BLaER1 treated with 17β-estradiol and CSF1 and Interleukin-3, amounts not matched to agents 10 nM and 100 nM (cell line): ENCODE results near the gene SCFD2.
"Not testable (repeated sequence)": the region's sequence is repeated elsewhere in the genome, so short reads cannot be mapped to it uniquely, and the experiment has no call there.

ENCODE experiments used
- H3K27ac ChIP-seq, 11 experiments: shearing (Covaris generic); formaldehyde crosslinking; 2 replicates each; pipeline ENCODE4 v1.8.1; 2022
- H3K27me3 ChIP-seq, 11 experiments: shearing (Covaris generic); formaldehyde crosslinking; 2 replicates each; pipeline ENCODE4 v1.8.1; 2022
- H3K36me3 ChIP-seq, 11 experiments: shearing (Covaris generic); formaldehyde crosslinking; 2 replicates each; pipeline ENCODE4 v1.8.1; 2022
- H3K4me1 ChIP-seq, 10 experiments: shearing (Covaris generic); formaldehyde crosslinking; 2 replicates each; pipeline ENCODE4 v1.8.1; 2022
- H3K4me2 ChIP-seq, 11 experiments: shearing (Covaris generic); formaldehyde crosslinking; 2 replicates each; pipeline ENCODE4 v1.8.1; 2022
- H3K4me3 ChIP-seq, 10 experiments: shearing (Covaris generic); formaldehyde crosslinking; 2 replicates each; pipeline ENCODE4 v1.8.1; 2022
- H3K9ac ChIP-seq, 11 experiments: shearing (Covaris generic); formaldehyde crosslinking; 2 replicates each; pipeline ENCODE4 v1.8.1; 2022
- H3K9me3 ChIP-seq, 11 experiments: shearing (Covaris generic); formaldehyde crosslinking; replicated peaks in 1 of 11; 2 replicates each; pipeline ENCODE4 v1.8.1; 2022
- H4K20me1 ChIP-seq, 11 experiments: shearing (Covaris generic); formaldehyde crosslinking; 2 replicates each; pipeline ENCODE4 v1.8.1; 2022
- Cebpa-rat ChIP-seq, 11 experiments: shearing (Covaris generic); IDR thresholded peaks; 2 replicates each; pipeline ENCODE4 v1.8.1; 2022

SCFD2 gene

DNA sequence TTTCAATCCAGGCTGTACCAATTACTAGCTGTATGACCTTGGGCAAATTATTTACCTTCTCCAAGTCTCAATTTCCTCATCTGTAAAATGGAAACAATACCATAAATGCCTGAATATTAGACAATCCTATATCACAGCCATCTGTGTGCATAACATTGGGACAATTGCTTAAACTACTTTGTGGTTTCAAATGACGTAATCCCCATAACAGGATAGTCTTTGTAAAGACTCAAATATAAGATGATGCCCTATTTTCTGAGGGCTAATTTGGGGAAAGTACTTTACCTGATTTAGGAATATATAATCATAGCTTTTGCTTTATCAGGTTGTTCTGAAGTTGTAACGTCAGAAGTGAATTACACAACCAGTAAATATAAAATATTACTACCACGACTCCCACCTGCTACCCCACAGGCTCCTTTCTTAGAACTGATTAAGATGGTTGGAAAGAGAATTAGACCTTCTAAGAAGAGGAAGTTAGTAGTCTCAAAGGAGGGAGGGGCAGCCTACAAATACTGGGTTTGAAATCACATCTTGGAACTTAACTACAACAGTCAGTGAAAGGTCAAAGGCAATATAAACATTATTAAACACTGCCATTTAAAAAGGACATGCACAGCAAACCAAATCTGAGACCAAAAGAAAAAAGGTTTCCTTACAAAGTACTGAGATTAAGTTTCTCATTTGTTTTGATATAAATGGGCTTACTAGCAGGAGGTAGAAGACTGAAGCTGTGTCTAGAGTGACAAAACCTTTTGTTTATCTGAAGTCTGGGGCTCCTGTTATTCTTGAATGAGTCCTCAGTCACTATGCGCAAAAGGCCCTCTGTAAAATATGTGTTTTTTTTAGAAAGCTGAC lies 215.0 kb downstream of the SCFD2 start:
- H4K20me1 ChIP-seq: peaks cover 0 to 7% (median 0%) of the 10 kb centered on the region in 11 experiments; a peak in 1 of 22 replicates
- no peak for TF ChIP-seq Cebpa-rat (IDR thresholded peaks at IDR 0.05)
- peaks cover 14 to 31% (median 22%) of the 10 kb centered on the region in 11 experiments; a peak in 20 of 22 replicates for H3K9me3 ChIP-seq
- no peaks in the 10 kb centered on the region for H3K27me3 ChIP-seq
- no peak overlapping the region for H3K9ac ChIP-seq
- H3K4me3 ChIP-seq: no peak overlapping the region
- no peak overlapping the region for H3K27ac ChIP-seq
- peaks cover 5 to 33% (median 11%) of the 10 kb centered on the region in 11 experiments; a peak in 17 of 22 replicates for H3K36me3 ChIP-seq
- H3K4me1 ChIP-seq: no peaks in the 10 kb centered on the region; a peak in 1 of 20 replicates
- no peak overlapping the region for H3K4me2 ChIP-seq

DNA sequence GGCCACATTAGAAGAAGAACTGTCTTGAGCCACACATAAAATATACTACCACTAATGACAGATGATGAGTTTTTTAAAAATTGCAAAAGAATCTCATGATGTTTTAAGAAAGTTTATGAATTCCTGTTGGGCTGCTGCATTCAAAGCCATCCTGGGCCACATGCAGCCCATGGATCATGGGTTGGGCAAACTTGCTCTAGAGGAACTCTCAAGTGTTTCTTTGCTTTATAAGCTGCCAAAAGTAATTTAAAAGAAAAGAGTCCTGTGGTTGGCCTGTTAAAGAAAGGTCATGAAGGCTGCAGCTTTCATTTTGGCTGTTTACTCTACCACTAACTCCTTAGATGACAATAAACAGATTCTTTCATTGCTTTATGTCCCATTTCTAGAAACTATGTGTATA lies 218.2 kb downstream of the SCFD2 start:
- Histone ChIP-seq H3K36me3 (peaks cover 10 to 25% (median 13%) of the 10 kb centered on the region in 11 experiments), H3K27ac (no peak overlapping the region), H3K9me3 (peaks cover under 1 to 3% (median 2%) of the 10 kb centered on the region in 11 experiments; a peak in 16 of 22 replicates), H3K4me3 (no peak overlapping the region), H3K9ac (no peak overlapping the region), H4K20me1 (peaks cover 0 to 12% (median 0%) of the 10 kb centered on the region in 11 experiments; a peak in 1 of 22 replicates), H3K4me2 (no peak overlapping the region), H3K4me1 (no peaks in the 10 kb centered on the region; a peak in 1 of 20 replicates), H3K27me3 (no peaks in the 10 kb centered on the region)
- no peak for TF ChIP-seq Cebpa-rat (IDR thresholded peaks at IDR 0.05)

DNA sequence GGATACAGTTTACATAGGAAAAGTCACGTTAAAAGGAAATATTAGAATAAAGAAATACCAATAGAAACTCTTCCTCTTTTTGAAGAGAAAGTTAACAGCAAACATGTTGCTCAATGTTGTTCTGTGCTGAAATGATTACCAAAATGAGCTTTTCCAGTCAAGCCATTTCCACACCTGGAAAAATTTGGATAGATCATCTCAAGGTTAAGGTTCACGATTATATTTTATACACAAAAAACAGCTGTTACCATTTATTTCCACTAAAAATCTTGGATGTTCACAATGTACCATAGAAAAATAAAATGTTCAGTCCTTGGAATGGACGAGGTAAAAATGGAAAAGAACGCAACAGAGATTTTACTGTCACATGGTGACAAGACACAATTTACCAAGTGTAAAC lies 218.7 kb downstream of the SCFD2 start:
- H3K36me3 ChIP-seq: peaks cover 10 to 27% (median 13%) of the 10 kb centered on the region in 11 experiments; a peak in 21 of 22 replicates
- no peak overlapping the region for H3K27ac ChIP-seq
- no peaks in the 10 kb centered on the region for H3K9me3 ChIP-seq
- H3K9ac ChIP-seq: no peak overlapping the region
- H4K20me1 ChIP-seq: peaks cover 0 to 12% (median 0%) of the 10 kb centered on the region in 11 experiments; a peak in 1 of 22 replicates
- TF ChIP-seq Cebpa-rat (IDR thresholded peaks at IDR 0.05): no peak
- no peak overlapping the region for H3K4me2 ChIP-seq
- H3K4me1 ChIP-seq: no peaks in the 10 kb centered on the region; a peak in 1 of 20 replicates
- no peak overlapping the region for H3K4me3 ChIP-seq
- no peaks in the 10 kb centered on the region for H3K27me3 ChIP-seq

DNA sequence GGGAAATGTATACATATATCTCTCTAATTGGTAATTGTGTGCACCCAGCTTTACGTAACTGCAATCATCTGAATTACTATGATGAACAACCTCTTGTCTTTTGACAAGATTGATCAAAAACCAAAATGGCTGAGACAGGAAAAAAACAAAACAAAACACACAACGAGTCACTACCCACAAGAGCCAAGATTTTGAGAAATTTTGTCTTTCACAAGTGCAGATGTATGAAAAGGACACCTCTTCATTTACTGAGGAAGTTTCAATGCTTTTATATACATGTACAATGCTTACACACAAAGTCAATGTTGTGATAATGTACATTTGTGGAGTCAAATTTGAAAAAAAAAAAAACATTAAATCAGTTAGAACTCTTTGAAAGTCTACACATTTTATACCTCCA lies 224.6 kb downstream of the SCFD2 start:
- no peak overlapping the region for H3K4me3 ChIP-seq
- TF ChIP-seq Cebpa-rat (IDR thresholded peaks at IDR 0.05): no peak
- peaks cover 7 to 21% (median 11%) of the 10 kb centered on the region in 11 experiments; a peak in 16 of 22 replicates for H3K9me3 ChIP-seq
- H3K36me3 ChIP-seq: peaks cover 10 to 36% (median 14%) of the 10 kb centered on the region in 11 experiments; a peak in 21 of 22 replicates
- H3K4me2 ChIP-seq: no peak overlapping the region
- no peak overlapping the region for H3K9ac ChIP-seq
- H3K4me1 ChIP-seq: no peaks in the 10 kb centered on the region
- H4K20me1 ChIP-seq: 0 out of 22 replicates have a peak, but pooled peaks cover 0 to 5% (median 0%) of the 10 kb centered on the region in 11 experiments
- H3K27me3 ChIP-seq: no peaks in the 10 kb centered on the region
- no peak overlapping the region for H3K27ac ChIP-seq

DNA sequence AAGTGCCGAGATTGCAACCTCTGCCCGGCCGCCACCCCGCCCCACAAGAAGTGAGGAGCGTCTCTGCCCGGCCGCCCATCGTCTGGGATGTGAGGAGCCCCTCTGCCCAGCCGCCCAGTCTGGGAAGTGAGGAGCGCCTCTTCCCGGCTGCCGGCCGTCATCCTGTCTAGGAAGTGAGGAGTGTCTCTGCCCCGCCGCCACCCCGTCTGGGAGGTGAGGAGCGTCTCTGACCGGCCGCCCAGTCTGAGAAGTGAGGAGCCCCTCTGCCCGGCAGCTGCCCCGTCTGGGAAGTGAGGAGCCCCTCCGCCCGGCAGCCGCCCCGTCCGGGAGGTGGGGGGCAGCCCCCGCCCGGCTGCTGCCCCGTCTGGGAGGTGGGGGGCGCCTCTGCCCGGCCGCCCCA lies 226.6 kb downstream of the SCFD2 start:
- H3K4me3 ChIP-seq, H3K4me2 ChIP-seq, H3K27me3 ChIP-seq, H3K4me1 ChIP-seq, H3K27ac ChIP-seq, H3K9ac ChIP-seq, H4K20me1 ChIP-seq: not testable (repeated sequence)
- peaks cover 0 to 24% (median 4%) of the 10 kb centered on the region in 11 experiments; a peak in 8 of 22 replicates for H3K36me3 ChIP-seq
- H3K9me3 ChIP-seq: peaks cover 7 to 21% (median 11%) of the 10 kb centered on the region in 11 experiments; a peak in 16 of 22 replicates

DNA sequence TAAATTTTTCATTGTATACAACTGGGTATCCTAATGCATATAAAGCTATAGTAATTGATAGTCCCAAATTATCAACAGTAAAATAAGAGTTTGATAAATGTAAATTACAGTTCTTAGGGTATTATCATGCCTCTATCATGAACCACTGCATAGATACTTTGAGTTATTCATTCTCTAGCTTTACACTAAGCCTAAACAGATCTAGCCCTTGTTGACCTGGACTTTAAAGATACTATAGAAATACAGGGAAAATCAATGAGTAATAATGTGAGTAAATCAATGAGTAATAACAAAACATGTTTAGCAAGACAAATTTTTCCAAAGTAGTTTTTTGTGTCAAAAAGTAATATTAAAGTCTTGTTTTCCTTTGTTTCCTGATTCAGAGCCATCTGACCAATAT lies 228.4 kb downstream of the SCFD2 start:
- Histone ChIP-seq H3K27me3 (no peaks in the 10 kb centered on the region), H3K4me1 (no peaks in the 10 kb centered on the region), H3K9me3 (peaks cover 7 to 21% (median 11%) of the 10 kb centered on the region in 11 experiments; a peak in 16 of 22 replicates), H3K36me3 (peaks cover 0 to 17% (median 0%) of the 10 kb centered on the region in 11 experiments; a peak in 5 of 22 replicates), H4K20me1 (no peaks in the 10 kb centered on the region), H3K27ac (no peak overlapping the region), H3K4me2 (no peak overlapping the region), H3K4me3 (no peak overlapping the region), H3K9ac (no peak overlapping the region)
- no peak for TF ChIP-seq Cebpa-rat (IDR thresholded peaks at IDR 0.05)

DNA sequence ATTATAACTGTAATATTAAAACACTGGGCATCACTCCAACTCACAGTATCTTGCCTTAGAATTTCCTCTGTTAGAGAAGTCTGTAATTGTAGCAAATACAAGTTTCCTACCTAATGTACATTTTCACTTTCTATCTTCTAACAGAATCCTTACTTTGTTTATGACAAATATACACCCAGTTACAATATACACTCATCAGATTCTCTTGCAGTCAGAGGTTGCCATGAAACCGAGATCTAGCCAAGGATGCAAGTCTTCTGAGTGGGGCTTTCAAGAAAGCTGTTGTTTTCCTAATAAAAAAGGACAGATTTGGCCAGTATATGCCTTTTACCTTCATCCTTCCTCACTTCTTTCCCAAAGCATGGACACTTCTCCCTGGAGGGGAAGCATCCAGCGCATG lies 228.9 kb downstream of the SCFD2 start:
- Histone ChIP-seq H3K4me3 (no peak overlapping the region), H3K27ac (no peak overlapping the region), H3K36me3 (peaks cover 0 to 17% (median 0%) of the 10 kb centered on the region in 11 experiments; a peak in 5 of 22 replicates), H4K20me1 (no peaks in the 10 kb centered on the region), H3K4me2 (no peak overlapping the region), H3K27me3 (no peaks in the 10 kb centered on the region), H3K9me3 (peaks cover 7 to 21% (median 11%) of the 10 kb centered on the region in 11 experiments; a peak in 16 of 22 replicates), H3K4me1 (no peaks in the 10 kb centered on the region), H3K9ac (no peak overlapping the region)
- no peak for TF ChIP-seq Cebpa-rat (IDR thresholded peaks at IDR 0.05)

DNA sequence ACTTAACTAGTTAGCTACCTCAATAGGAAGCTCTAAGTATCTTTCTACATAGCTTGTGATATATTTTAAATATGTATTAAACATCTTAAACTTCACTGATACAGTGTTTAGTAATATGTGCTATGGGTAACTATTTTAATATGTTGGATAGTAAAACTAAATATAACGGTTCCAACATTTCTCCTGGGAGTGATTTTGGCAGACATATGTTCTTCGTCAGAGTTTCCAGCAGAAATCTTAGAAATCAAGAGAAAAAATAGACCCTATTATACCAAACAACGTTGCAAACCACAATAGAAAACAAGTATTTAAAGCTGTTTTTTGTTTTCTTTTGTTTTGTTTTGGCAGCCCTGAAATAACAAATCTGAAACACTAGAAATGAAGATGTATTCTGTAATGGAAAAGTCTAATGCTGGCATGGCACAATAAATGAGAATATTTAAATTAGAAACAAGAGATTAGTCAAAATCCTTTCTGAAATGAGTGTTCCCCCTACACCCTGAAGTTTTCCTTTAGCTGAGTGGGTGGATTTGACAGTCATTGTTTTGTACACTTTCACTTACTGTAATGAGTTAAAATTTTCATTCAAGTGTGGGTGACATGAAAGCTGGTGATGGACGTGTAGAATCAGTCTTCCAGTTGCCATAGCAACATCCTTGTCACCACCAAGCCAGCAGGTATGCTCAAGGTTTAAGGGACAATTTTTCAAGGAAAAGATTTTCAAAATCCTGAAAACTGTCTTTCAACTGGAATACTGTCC lies 233.5 kb downstream of the SCFD2 start:
- Histone ChIP-seq H3K4me2 (no peak overlapping the region), H3K9ac (no peak overlapping the region), H3K4me1 (no peaks in the 10 kb centered on the region), H3K27ac (no peak overlapping the region), H3K9me3 (no peaks in the 10 kb centered on the region; a peak in 2 of 22 replicates), H3K4me3 (no peak overlapping the region), H4K20me1 (no peaks in the 10 kb centered on the region), H3K27me3 (no peaks in the 10 kb centered on the region), H3K36me3 (peaks cover 0 to 15% (median 0%) of the 10 kb centered on the region in 11 experiments; a peak in 3 of 22 replicates)
- no peak for TF ChIP-seq Cebpa-rat (IDR thresholded peaks at IDR 0.05)

DNA sequence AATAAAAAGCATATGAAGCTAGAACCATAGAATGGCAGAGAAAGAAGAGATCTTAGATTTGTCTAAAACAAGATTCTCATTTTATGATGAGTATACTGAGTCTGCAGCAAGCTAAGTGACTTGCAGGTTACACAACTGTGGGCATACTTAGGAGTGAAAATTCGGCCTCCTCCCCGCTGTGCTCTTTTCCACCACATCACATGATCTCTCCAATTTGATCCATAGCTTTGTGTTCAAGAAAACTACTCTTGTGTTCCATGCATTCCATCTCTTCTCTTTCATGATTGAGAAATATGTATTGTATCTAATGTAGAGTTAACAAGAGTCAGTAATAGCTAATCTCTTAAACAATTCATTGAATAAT lies 234.3 kb downstream of the SCFD2 start:
- Histone ChIP-seq H3K27ac (no peak overlapping the region), H4K20me1 (no peaks in the 10 kb centered on the region), H3K4me1 (no peaks in the 10 kb centered on the region), H3K4me3 (no peak overlapping the region), H3K27me3 (no peaks in the 10 kb centered on the region), H3K36me3 (peaks cover 0 to 15% (median 0%) of the 10 kb centered on the region in 11 experiments; a peak in 3 of 22 replicates), H3K9me3 (no peaks in the 10 kb centered on the region; a peak in 2 of 22 replicates), H3K9ac (no peak overlapping the region), H3K4me2 (no peak overlapping the region)
- TF ChIP-seq Cebpa-rat (IDR thresholded peaks at IDR 0.05): no peak
